NCI-H748 (cell line): Measurements from ENCODE around the gene ECSCR.
A peak's percentile ranks its signal among the peaks of the same experiment; 100 is the strongest.
"Not testable (repeated sequence)": the region's sequence is repeated elsewhere in the genome, so short reads cannot be mapped to it uniquely, and the experiment has no call there.

Experiments used
- DNase-seq: peaks from one replicate; lab custom pipeline; 2025; ENCODE audit not compliant: unreplicated experiment; lab: John Stamatoyannopoulos, UW

ECSCR gene

GRCh38 chr5:139462586-139463276 is at the start of gene ECSCR:
Gene ECSCR, minus strand, starts transcription at chr5:139462743. Its CDS starts 73 bp downstream, at chr5:139462670.
- DNase-seq, result no peak

- not testable (repeated sequence) for DNase-seq
Measured at GRCh38 chr5:139504722-139505121, 42.2 kb upstream of the ECSCR start.

GRCh38 chr5:139503879-139504278 is 41.3 kb upstream of the ECSCR start:
- DNase-seq, result not testable (repeated sequence)

GRCh38 chr5:139503036-139503817 is 40.7 kb upstream of the ECSCR start:
- not testable (repeated sequence) for DNase-seq

- no peak for DNase-seq
Measured at GRCh38 chr5:139501381-139501780, 38.8 kb upstream of the ECSCR start.

- DNase-seq, result no peak
Measured at GRCh38 chr5:139495638-139496435, 33.3 kb upstream of the ECSCR start.

- DNase-seq, result no peak
Measured at GRCh38 chr5:139494832-139495231, 32.3 kb upstream of the ECSCR start.

GRCh38 chr5:139494256-139494655 is 31.7 kb upstream of the ECSCR start:
- no peak for DNase-seq

GRCh38 chr5:139492700-139493192 is 30.2 kb upstream of the ECSCR start:
- DNase-seq, result no peak

- DNase-seq, result no peak
Measured at GRCh38 chr5:139488260-139488659, 25.7 kb upstream of the ECSCR start.

GRCh38 chr5:139486201-139486600 is 23.7 kb upstream of the ECSCR start:
- no peak for DNase-seq

- not testable (repeated sequence) for DNase-seq
Measured at GRCh38 chr5:139482890-139483208, 20.3 kb upstream of the ECSCR start.

GRCh38 chr5:139482050-139482889 is 19.7 kb upstream of the ECSCR start, which contains the start of gene STING1:
Gene STING1, minus strand, starts transcription at chr5:139482758. Its CDS starts 1,054 bp downstream, at chr5:139481704.
- DNase-seq, result peak; percentile 15

GRCh38 chr5:139481580-139482049 is 19.1 kb upstream of the ECSCR start:
- DNase-seq, result no peak

- DNase-seq, result no peak
Measured at GRCh38 chr5:139481122-139481533, 18.6 kb upstream of the ECSCR start.

GRCh38 chr5:139479729-139480128 is 17.2 kb upstream of the ECSCR start:
- DNase-seq, result not testable (repeated sequence)

GRCh38 chr5:139478657-139479423 is 16.3 kb upstream of the ECSCR start:
- DNase-seq, result not testable (repeated sequence)

- DNase-seq, result no peak
Measured at GRCh38 chr5:139475865-139476617, 13.5 kb upstream of the ECSCR start.
